GM19397 (cell line): Measurements from ENCODE around the gene TNS3.

Experiments
- ATAC-seq: cut with Tn5 transposase; IDR thresholded peaks from one replicate; pipeline ENCODE4 v1.9.1; 2021; ENCODE audit warnings: mild to moderate bottlenecking, moderate library complexity; ENCODE audit not compliant: unreplicated experiment

Gene TNS3

GRCh38 chr7:47490501-47491265 is 91.2 kb downstream of the TNS3 start:
- ATAC-seq, result no peak

GRCh38 chr7:47489624-47490023 is 92.3 kb downstream of the TNS3 start:
- ATAC-seq, result no peak

- no peak for ATAC-seq
These were observed 93.0 kb downstream of the TNS3 start for GRCh38 chr7:47488969-47489342.

- no peak for ATAC-seq
These were observed 93.5 kb downstream of the TNS3 start for GRCh38 chr7:47488201-47488968.

GRCh38 chr7:47485640-47486435 is 96.1 kb downstream of the TNS3 start:
- no peak for ATAC-seq

- no peak for ATAC-seq
These were observed 96.8 kb downstream of the TNS3 start for GRCh38 chr7:47484923-47485639.

- no peak for ATAC-seq
These were observed 97.5 kb downstream of the TNS3 start for GRCh38 chr7:47484457-47484856.

- no peak for ATAC-seq
These were observed 98.2 kb downstream of the TNS3 start for GRCh38 chr7:47483604-47484273.

GRCh38 chr7:47482013-47482875 is 99.7 kb downstream of the TNS3 start:
- ATAC-seq, result no peak

- ATAC-seq, result no peak
These were observed 100.3 kb downstream of the TNS3 start for GRCh38 chr7:47481541-47482012.

- ATAC-seq, result no peak
These were observed 101.1 kb downstream of the TNS3 start for GRCh38 chr7:47480576-47481538.

GRCh38 chr7:47479821-47480575 is 101.9 kb downstream of the TNS3 start:
- ATAC-seq, result no peak

- no peak for ATAC-seq
These were observed 102.8 kb downstream of the TNS3 start for GRCh38 chr7:47478926-47479711.

GRCh38 chr7:47478017-47478344 is 103.9 kb downstream of the TNS3 start:
- no peak for ATAC-seq

- no peak for ATAC-seq
These were observed 104.5 kb downstream of the TNS3 start for GRCh38 chr7:47477191-47478016.

GRCh38 chr7:47475880-47476227 is 106.1 kb downstream of the TNS3 start:
- ATAC-seq, result no peak
